Endodermal cell (in vitro differentiated cells): ENCODE measurements around the gene LEMD3. TPM values are rescaled to one million over a fixed set of nuclear protein-coding genes. Genes with fewer than 3 reads are reported as not detected.

Experiments used
- DNase-seq: peaks from one replicate; pipeline ENCODE4 v3.0.0-alpha.2; 2017
- H3K27ac ChIP-seq: 2 replicates; pipeline ENCODE4 v1.5.1; 2013; ENCODE audit warnings: mild to moderate bottlenecking, low read depth, low read length, moderate library complexity
- H3K27me3 ChIP-seq: 2 replicates; pipeline ENCODE4 v1.6.1; 2013; ENCODE audit warnings: mild to moderate bottlenecking, low read length, moderate library complexity; ENCODE audit not compliant: insufficient read depth, control insufficient read depth, poor library complexity, severe bottlenecking
- H3K36me3 ChIP-seq: 2 replicates; pipeline ENCODE4 v1.7.0; 2013; ENCODE audit warnings: mild to moderate bottlenecking, low read length, moderate library complexity; ENCODE audit not compliant: control insufficient read depth, insufficient read depth
- H3K4me1 ChIP-seq: one replicate; pipeline ENCODE4 v1.7.0; 2013; ENCODE audit warnings: low read length; ENCODE audit not compliant: control insufficient read depth, insufficient read depth
- H3K4me3 ChIP-seq: 2 replicates; pipeline ENCODE4 v1.5.1; 2013; ENCODE audit warnings: mild to moderate bottlenecking, low read length, moderate library complexity
- H3K9ac ChIP-seq: 2 replicates; pipeline ENCODE4 v1.6.1; 2013; ENCODE audit warnings: mild to moderate bottlenecking, low read length, moderate library complexity; ENCODE audit not compliant: poor library complexity, severe bottlenecking; ENCODE audit errors: extremely low read depth
- H3K9me3 ChIP-seq: 2 replicates; pipeline ENCODE4 v1.6.1; 2013; ENCODE audit warnings: mild to moderate bottlenecking, low read length, moderate library complexity; ENCODE audit not compliant: control insufficient read depth
- H3K27ac Mint-ChIP-seq: 2 replicates; pipeline ENCODE4 v1.8.0; 2020; ENCODE audit warnings: mixed read lengths
- H3K27me3 Mint-ChIP-seq: 2 replicates; pipeline ENCODE4 v1.8.0; 2021; ENCODE audit warnings: mild to moderate bottlenecking, mixed read lengths; ENCODE audit not compliant: insufficient read depth
- H3K36me3 Mint-ChIP-seq: 2 replicates; pipeline ENCODE4 v1.8.0; 2020; ENCODE audit warnings: low read depth, mixed read lengths
- H3K4me1 Mint-ChIP-seq: 2 replicates; pipeline ENCODE4 v1.8.0; 2020; ENCODE audit warnings: mixed read lengths
- H3K4me3 Mint-ChIP-seq: 2 replicates; pipeline ENCODE4 v1.8.0; 2020; ENCODE audit warnings: mild to moderate bottlenecking, moderate library complexity, mixed read lengths
- H3K9me3 Mint-ChIP-seq: 2 replicates; pipeline ENCODE4 v1.8.0; 2020; ENCODE audit warnings: mild to moderate bottlenecking, mixed read lengths
- WGBS, 2 experiments: methylation state at CpG; one replicate each; pipeline versions ENCODE4 v1.1.5 to v1.1.7; 2013; ENCODE audit warnings: missing lambda C conversion rate in 2 of 2, mixed read lengths in 1 of 2; ENCODE audit not compliant: insufficient coverage in 1 of 2, insufficient read length in 1 of 2; 5-methylcytosine and 5-hydroxymethylcytosine counted together
- total RNA-seq, 2 donors: library from RNA; stranded (reverse); fragmentation: NEBNext Ultra II Directional in 1 of 2; extraction: Animal tissue kit (Norgen Biotek cat#: 25700) in 1 of 2; gene quantifications; 2 replicates in 1 of 2; 3 replicates in 1 of 2; pipeline ENCODE4 v1.2.1, GENCODE V29; 2021
- TF ChIP-seq, protein P1 (sequence below): fragments of 200-600 bp; sonication (generic); conservative IDR thresholded peaks from 2 replicates; pipeline ENCODE4 v1.5.0; 2021; ENCODE audit warnings: antibody characterized with exemption, mild to moderate bottlenecking

Gene LEMD3
- total RNA-seq, 2 donors from 2014 or later, result 35.8 to 37.3 TPM

DNA sequence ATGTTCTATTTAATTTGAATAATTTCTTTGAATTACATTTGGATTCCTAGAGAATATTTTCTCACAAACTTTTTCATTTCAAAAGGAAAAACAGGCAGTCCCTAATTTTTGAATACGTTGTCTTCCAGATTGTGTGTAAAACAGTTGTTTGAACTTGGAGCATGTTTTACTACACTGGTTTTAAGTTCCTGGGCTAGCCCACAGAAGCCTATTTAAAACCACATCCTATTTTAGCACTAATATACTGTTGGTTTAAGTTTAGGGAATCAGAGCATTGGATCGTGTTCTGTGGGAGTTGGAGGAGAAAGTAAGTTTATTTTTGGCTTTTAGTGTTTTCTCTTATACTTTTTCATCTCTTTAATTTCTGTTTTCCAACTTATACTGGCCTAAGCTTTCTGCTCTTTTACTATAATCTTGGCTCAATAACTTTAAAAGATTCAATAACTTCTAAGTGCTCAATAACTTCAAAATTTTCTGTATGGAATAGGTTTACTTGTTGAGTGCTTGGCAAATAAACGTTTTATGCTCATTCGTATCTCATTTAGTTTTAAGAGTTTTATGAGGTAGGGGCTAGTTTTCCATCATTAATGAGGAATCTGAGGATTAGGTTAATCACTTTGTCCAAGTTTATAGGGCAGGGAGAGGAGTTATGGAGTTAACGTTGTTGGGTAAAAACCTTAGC is 14.9 kb downstream of the LEMD3 start:
- Histone ChIP-seq H3K27me3 (no peaks in the 10 kb centered on the region), H3K9ac (no peak overlapping the region), H3K36me3 (peaks cover 17% of the 10 kb centered on the region), H3K4me3 (no peak overlapping the region), H3K27ac (no peak overlapping the region), H3K4me1 (peaks cover 17% of the 10 kb centered on the region), H3K9me3 (no peaks in the 10 kb centered on the region)
- DNase-seq, result no peak
- peak overlapping the region; percentile 41 for H3K27ac Mint-ChIP-seq
- WGBS, 2 experiments, result 98% methylated on average over 4 of the region's 5 CpGs; no CpG with 5 or more reads in 1 of the 2 experiments
- H3K9me3 Mint-ChIP-seq, result no peaks in the 10 kb centered on the region
- H3K4me3 Mint-ChIP-seq, result no peak overlapping the region
- H3K27me3 Mint-ChIP-seq, result no peaks in the 10 kb centered on the region
- H3K36me3 Mint-ChIP-seq, result peaks cover 6% of the 10 kb centered on the region
- TF ChIP-seq, protein P1, sequence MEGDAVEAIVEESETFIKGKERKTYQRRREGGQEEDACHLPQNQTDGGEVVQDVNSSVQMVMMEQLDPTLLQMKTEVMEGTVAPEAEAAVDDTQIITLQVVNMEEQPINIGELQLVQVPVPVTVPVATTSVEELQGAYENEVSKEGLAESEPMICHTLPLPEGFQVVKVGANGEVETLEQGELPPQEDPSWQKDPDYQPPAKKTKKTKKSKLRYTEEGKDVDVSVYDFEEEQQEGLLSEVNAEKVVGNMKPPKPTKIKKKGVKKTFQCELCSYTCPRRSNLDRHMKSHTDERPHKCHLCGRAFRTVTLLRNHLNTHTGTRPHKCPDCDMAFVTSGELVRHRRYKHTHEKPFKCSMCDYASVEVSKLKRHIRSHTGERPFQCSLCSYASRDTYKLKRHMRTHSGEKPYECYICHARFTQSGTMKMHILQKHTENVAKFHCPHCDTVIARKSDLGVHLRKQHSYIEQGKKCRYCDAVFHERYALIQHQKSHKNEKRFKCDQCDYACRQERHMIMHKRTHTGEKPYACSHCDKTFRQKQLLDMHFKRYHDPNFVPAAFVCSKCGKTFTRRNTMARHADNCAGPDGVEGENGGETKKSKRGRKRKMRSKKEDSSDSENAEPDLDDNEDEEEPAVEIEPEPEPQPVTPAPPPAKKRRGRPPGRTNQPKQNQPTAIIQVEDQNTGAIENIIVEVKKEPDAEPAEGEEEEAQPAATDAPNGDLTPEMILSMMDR, result no peak
- H3K4me1 Mint-ChIP-seq, result peaks cover 47% of the 10 kb centered on the region

DNA sequence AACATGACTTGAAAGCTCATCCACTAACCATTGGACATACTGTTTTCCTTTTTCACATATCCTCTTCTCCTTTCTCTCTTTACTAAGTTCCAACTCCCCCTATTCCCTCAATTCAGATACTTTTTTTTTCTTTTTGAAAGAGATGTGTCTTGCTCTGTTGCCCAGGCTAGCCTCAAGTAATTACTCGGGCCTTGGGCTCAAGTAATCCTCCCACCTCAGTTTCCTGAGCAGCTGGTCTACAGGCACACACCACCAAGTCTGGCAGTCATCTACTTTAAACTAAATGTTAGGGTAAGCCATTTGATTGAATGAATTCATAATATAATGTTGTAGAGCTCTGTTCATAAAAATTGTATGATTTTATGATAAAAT is 15.5 kb downstream of the LEMD3 start:
- Histone ChIP-seq H3K4me3 (no peak overlapping the region), H3K4me1 (peaks cover 17% of the 10 kb centered on the region), H3K36me3 (peaks cover 21% of the 10 kb centered on the region), H3K27ac (no peak overlapping the region), H3K9ac (no peak overlapping the region), H3K9me3 (no peaks in the 10 kb centered on the region), H3K27me3 (no peaks in the 10 kb centered on the region)
- no peak for DNase-seq
- TF ChIP-seq, protein P1, result no peak
- no peak overlapping the region for H3K4me3 Mint-ChIP-seq
- peaks cover 47% of the 10 kb centered on the region for H3K4me1 Mint-ChIP-seq
- peak overlapping the region; percentile 41 for H3K27ac Mint-ChIP-seq
- no peaks in the 10 kb centered on the region for H3K27me3 Mint-ChIP-seq
- no peaks in the 10 kb centered on the region for H3K9me3 Mint-ChIP-seq
- WGBS, 2 experiments, result 100% methylated on average over 1 of the region's 1 CpG; no CpG with 5 or more reads in 1 of the 2 experiments
- H3K36me3 Mint-ChIP-seq, result peaks cover 9% of the 10 kb centered on the region

DNA sequence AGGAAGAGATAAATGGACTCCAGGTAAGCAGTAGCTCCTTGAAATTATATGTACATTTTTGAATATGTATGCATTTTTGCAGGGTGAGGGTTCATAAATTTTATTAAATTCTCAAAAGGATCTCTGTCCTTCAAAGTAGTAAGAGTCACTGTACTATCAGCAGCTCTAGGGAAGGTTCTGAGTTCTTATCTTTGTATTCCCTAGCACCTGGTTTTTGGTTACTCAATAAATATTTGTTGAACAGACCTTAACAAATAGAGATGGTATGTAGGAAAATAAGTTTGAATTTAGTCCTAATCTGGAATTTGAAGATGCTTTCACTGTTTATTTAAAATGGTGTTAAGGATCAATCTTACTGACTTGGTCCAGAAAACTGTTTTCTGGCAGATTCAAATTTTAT is 18.3 kb downstream of the LEMD3 start:
- no peak overlapping the region for H3K9ac ChIP-seq
- no peak overlapping the region for H3K27ac Mint-ChIP-seq
- TF ChIP-seq, protein P1, result no peak
- DNase-seq, result no peak
- peaks cover 17% of the 10 kb centered on the region for H3K4me1 ChIP-seq
- H3K27ac ChIP-seq, result no peak overlapping the region
- no peaks in the 10 kb centered on the region for H3K27me3 Mint-ChIP-seq
- no peak overlapping the region for H3K4me3 Mint-ChIP-seq
- no peaks in the 10 kb centered on the region for H3K9me3 Mint-ChIP-seq
- H3K4me3 ChIP-seq, result peak overlapping the region; percentile 42
- peaks cover 19% of the 10 kb centered on the region for H3K36me3 Mint-ChIP-seq
- H3K9me3 ChIP-seq, result no peaks in the 10 kb centered on the region
- peaks cover 39% of the 10 kb centered on the region for H3K4me1 Mint-ChIP-seq
- H3K36me3 ChIP-seq, result peaks cover 42% of the 10 kb centered on the region
- H3K27me3 ChIP-seq, result no peaks in the 10 kb centered on the region
